MM.1S (cell line): ENCODE results near the gene OAS1.

Experiments used
- DNase-seq: peaks from one replicate; pipeline ENCODE4 v3.0.0-alpha.2; 2015
- H2AFZ ChIP-seq: fragments of 300-600 bp; sonication (generic); 2 replicates; pipeline ENCODE4 v1.6.0; 2016; ENCODE audit warnings: antibody characterized with exemption, low read length
- H3F3A ChIP-seq: fragments of 300-600 bp; sonication (generic); 2 replicates; pipeline ENCODE4 v1.6.1; 2016; ENCODE audit warnings: mild to moderate bottlenecking, antibody characterized with exemption, low read length, moderate library complexity, mixed read lengths; ENCODE audit not compliant: insufficient read depth
- H3K27ac ChIP-seq: fragments of 300-600 bp; sonication (generic); 2 replicates; pipeline ENCODE4 v1.5.1; 2016; ENCODE audit warnings: mild to moderate bottlenecking, low read length
- H3K27me3 ChIP-seq: fragments of 300-600 bp; sonication (generic); replicated peaks from 2 replicates; pipeline ENCODE4 v1.6.0; 2016; ENCODE audit warnings: low read length; ENCODE audit not compliant: insufficient read depth
- H3K36me3 ChIP-seq: fragments of 300-600 bp; sonication (generic); replicated peaks from 2 replicates; pipeline ENCODE4 v1.6.1; 2016; ENCODE audit warnings: mild to moderate bottlenecking, low read length, mixed read lengths; ENCODE audit not compliant: insufficient read depth
- H3K4me1 ChIP-seq: fragments of 300-600 bp; sonication (generic); 2 replicates; pipeline ENCODE4 v1.6.1; 2016; ENCODE audit warnings: low read length, mixed read lengths
- H3K4me2 ChIP-seq: fragments of 300-600 bp; sonication (generic); 2 replicates; pipeline ENCODE4 v1.6.0; 2016; ENCODE audit warnings: low read depth, low read length
- H3K4me3 ChIP-seq: fragments of 300-600 bp; sonication (generic); 2 replicates; pipeline ENCODE4 v1.5.1; 2016; ENCODE audit warnings: low read length, mixed read lengths
- H3K79me2 ChIP-seq: fragments of 300-600 bp; sonication (generic); 2 replicates; pipeline ENCODE4 v1.6.1; 2016; ENCODE audit warnings: mixed run types, low read length, mixed read lengths
- H3K9ac ChIP-seq: fragments of 300-600 bp; sonication (generic); 2 replicates; pipeline ENCODE4 v1.6.1; 2016; ENCODE audit warnings: low read length, mixed read lengths
- H3K9me2 ChIP-seq: fragments of 300-600 bp; sonication (generic); replicated peaks from 2 replicates; pipeline ENCODE4 v1.6.1; 2016; ENCODE audit warnings: mild to moderate bottlenecking, low read length, mixed read lengths; ENCODE audit not compliant: insufficient read depth
- H3K9me3 ChIP-seq: fragments of 300-600 bp; sonication (generic); replicated peaks from 2 replicates; pipeline ENCODE4 v1.6.1; 2016; ENCODE audit warnings: mild to moderate bottlenecking, low read length, mixed read lengths; ENCODE audit not compliant: insufficient read depth
- H4K20me1 ChIP-seq: fragments of 300-600 bp; sonication (generic); 2 replicates; pipeline ENCODE4 v1.6.1; 2016; ENCODE audit warnings: mild to moderate bottlenecking, low read length, moderate library complexity, mixed read lengths; ENCODE audit not compliant: insufficient read depth
- CTCF ChIP-seq: fragments of 300-600 bp; sonication (generic); IDR thresholded peaks from 2 replicates; pipeline ENCODE4 v1.5.1; 2016; ENCODE audit warnings: antibody characterized with exemption, low read length, mixed read lengths
- EZH2 ChIP-seq: fragments of 300-600 bp; sonication (generic); optimal IDR thresholded peaks from 2 replicates; pipeline ENCODE3; 2017; ENCODE audit warnings: low read depth, mild to moderate bottlenecking, antibody characterized with exemption, low read length, mixed read lengths
- EZH2phosphoT487 ChIP-seq: fragments of 300-600 bp; sonication (generic); IDR thresholded peaks from 2 replicates; pipeline ENCODE4 v1.6.1; 2018; ENCODE audit warnings: antibody characterized with exemption, low read length

OAS1 gene

GRCh38 chr12:112879191-112879705 is 27.5 kb upstream of the OAS1 start:
- no peaks in the 10 kb centered on the region for H3K9me2 ChIP-seq
- no peak overlapping the region for H3K27ac ChIP-seq
- no peak overlapping the region for H3K4me3 ChIP-seq
- H3F3A ChIP-seq = no peaks in the 10 kb centered on the region
- no peaks in the 10 kb centered on the region for H3K4me1 ChIP-seq
- H3K4me2 ChIP-seq = no peak overlapping the region
- no peak for DNase-seq
- H3K79me2 ChIP-seq = no peaks in the 10 kb centered on the region
- no peak for TF ChIP-seq EZH2phosphoT487
- TF ChIP-seq EZH2 = no peak
- TF ChIP-seq CTCF = no peak
- H3K9ac ChIP-seq = no peak overlapping the region
- no peaks in the 10 kb centered on the region for H3K9me3 ChIP-seq
- no peaks in the 10 kb centered on the region for H3K27me3 ChIP-seq
- no peak overlapping the region for H2AFZ ChIP-seq
- H4K20me1 ChIP-seq = no peaks in the 10 kb centered on the region
- no peaks in the 10 kb centered on the region for H3K36me3 ChIP-seq

- Histone ChIP-seq H3K27ac (no peak overlapping the region), H3K9me3 (no peaks in the 10 kb centered on the region), H4K20me1 (no peaks in the 10 kb centered on the region), H3K27me3 (no peaks in the 10 kb centered on the region), H2AFZ (no peak overlapping the region), H3F3A (no peaks in the 10 kb centered on the region), H3K4me1 (no peaks in the 10 kb centered on the region), H3K4me2 (no peak overlapping the region), H3K9ac (no peak overlapping the region), H3K4me3 (no peak overlapping the region), H3K9me2 (no peaks in the 10 kb centered on the region), H3K36me3 (no peaks in the 10 kb centered on the region), H3K79me2 (no peaks in the 10 kb centered on the region)
- no peak for TF ChIP-seq EZH2
- TF ChIP-seq CTCF = no peak
- TF ChIP-seq EZH2phosphoT487 = no peak
- no peak for DNase-seq
Measured at GRCh38 chr12:112881602-112882001, 25.2 kb upstream of the OAS1 start.

- no peak overlapping the region for H3K4me3 ChIP-seq
- H2AFZ ChIP-seq = no peak overlapping the region
- no peaks in the 10 kb centered on the region for H3F3A ChIP-seq
- no peak overlapping the region for H3K9ac ChIP-seq
- H3K79me2 ChIP-seq = no peaks in the 10 kb centered on the region
- TF ChIP-seq EZH2 (no peak), EZH2phosphoT487 (no peak), CTCF (no peak)
- H3K4me1 ChIP-seq = no peaks in the 10 kb centered on the region
- no peak overlapping the region for H3K27ac ChIP-seq
- no peaks in the 10 kb centered on the region for H3K36me3 ChIP-seq
- DNase-seq = no peak
- no peaks in the 10 kb centered on the region for H3K9me3 ChIP-seq
- no peak overlapping the region for H3K4me2 ChIP-seq
- no peaks in the 10 kb centered on the region for H3K9me2 ChIP-seq
- H3K27me3 ChIP-seq = no peaks in the 10 kb centered on the region
- no peaks in the 10 kb centered on the region for H4K20me1 ChIP-seq
Measured at GRCh38 chr12:112885236-112885635, 21.5 kb upstream of the OAS1 start.
